HG02852 (cell line): ENCODE measurements around the gene FREM3.

Experiments used
- ATAC-seq: cut with Tn5 transposase; IDR thresholded peaks from one replicate; pipeline ENCODE4 v1.9.1; 2021; ENCODE audit warnings: mild to moderate bottlenecking, moderate library complexity; ENCODE audit not compliant: unreplicated experiment

Gene FREM3

GRCh38 chr4:143668930-143669552, 31.4 kb downstream of the FREM3 start:
- peak; percentile 98 for ATAC-seq

- ATAC-seq, result no peak
Measured at GRCh38 chr4:143667461-143667860, 33.0 kb downstream of the FREM3 start.

- no peak for ATAC-seq
Measured at GRCh38 chr4:143658336-143658735, 42.1 kb downstream of the FREM3 start.

DNA sequence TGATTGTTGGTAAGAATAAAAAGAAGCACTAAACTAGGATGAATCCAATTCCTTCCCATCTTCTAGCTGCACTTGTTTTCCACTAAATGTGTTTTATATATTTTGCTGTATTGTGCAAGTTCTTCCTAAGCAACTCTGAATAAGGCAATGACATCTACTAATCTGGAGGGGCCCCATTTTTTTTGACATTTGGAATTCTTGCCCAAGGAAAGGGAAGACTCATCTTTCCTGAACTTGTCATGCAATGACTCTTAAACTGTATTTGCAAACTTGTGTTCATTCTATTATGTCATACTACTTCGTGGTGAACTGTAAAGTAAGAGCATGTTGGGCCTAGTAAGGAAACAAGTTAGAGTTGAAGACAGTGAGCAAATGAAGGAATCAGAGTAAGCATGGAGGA, 45.9 kb downstream of the FREM3 start:
- no peak for ATAC-seq

- ATAC-seq, result no peak
Measured at GRCh38 chr4:143653031-143653430, 47.4 kb downstream of the FREM3 start.

- ATAC-seq, result no peak
Measured at GRCh38 chr4:143643399-143643798, 57.1 kb downstream of the FREM3 start.

GRCh38 chr4:143642611-143643010, 57.9 kb downstream of the FREM3 start:
- ATAC-seq, result no peak

GRCh38 chr4:143641361-143641760, 59.1 kb downstream of the FREM3 start:
- no peak for ATAC-seq

- no peak for ATAC-seq
Measured at GRCh38 chr4:143634763-143635162, 65.7 kb downstream of the FREM3 start.

- ATAC-seq, result no peak
Measured at GRCh38 chr4:143633833-143634232, 66.6 kb downstream of the FREM3 start.

GRCh38 chr4:143626134-143626911, 74.2 kb downstream of the FREM3 start:
- ATAC-seq, result no peak

- no peak for ATAC-seq
Measured at GRCh38 chr4:143625632-143626031, 74.8 kb downstream of the FREM3 start.

GRCh38 chr4:143623896-143624295, 76.6 kb downstream of the FREM3 start:
- no peak for ATAC-seq

- no peak for ATAC-seq
Measured at GRCh38 chr4:143618811-143619210, 81.7 kb downstream of the FREM3 start.

- ATAC-seq, result peak; percentile 39
Measured at GRCh38 chr4:143617994-143618679, 82.3 kb downstream of the FREM3 start.

- peak; percentile 93 for ATAC-seq
Measured at GRCh38 chr4:143616771-143617170, 83.7 kb downstream of the FREM3 start.

DNA sequence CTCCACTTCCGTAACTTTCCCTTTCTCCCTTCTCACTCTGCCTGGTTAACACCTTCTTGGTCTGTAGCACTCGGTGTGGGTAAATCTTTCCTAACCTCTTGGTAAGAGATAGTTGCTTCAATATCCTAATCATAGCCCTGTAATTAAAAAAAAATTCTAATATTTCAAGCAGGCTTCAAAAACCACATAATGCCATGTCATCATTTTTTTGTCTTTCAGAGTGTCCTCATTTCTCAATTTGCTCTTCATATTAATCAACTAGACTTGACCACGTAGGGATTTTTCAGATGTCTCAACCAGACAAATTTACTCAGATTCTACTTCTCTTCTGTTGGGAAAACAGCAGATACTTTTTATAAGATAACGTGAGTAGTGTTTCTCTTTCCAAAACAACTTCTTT, 91.0 kb downstream of the FREM3 start:
- no peak for ATAC-seq

DNA sequence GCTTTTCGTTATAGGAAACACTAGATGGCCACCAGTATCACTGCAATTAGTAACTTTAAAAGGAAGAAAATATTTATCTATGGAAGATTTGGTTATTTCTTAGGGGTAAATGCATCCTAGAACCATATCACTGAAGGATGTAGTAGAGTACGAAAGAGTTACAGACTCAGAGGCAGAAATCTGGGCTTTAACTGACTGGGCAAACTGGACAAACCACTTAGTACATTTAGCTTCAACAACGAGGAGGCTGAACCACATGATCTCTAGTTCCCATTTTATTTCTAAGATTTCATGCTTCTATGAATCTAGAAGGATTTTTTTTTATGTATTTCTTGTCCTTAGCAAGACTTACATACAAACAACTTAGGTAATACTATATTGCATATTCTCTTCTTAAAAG, 94.0 kb downstream of the FREM3 start:
- ATAC-seq, result no peak

DNA sequence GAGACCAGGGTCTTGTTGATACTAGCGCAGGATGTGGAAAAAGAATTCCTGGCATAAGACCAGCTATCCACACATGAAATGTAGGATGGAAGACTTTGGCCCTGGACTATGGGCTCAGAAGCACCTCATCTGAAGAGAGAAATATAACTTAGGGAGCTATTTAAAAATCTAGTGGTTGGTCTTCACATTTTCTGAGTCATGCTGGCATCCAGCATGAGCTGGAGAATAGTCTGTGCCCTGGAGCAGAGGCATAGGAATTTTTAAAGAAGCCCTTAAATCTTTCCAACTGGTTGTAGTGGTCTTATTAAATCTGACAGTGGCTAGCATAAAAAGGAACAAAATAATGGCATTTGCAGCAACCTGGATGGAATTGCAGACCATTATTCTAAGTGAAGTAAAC, 100.6 kb downstream of the FREM3 start:
- ATAC-seq, result no peak

DNA sequence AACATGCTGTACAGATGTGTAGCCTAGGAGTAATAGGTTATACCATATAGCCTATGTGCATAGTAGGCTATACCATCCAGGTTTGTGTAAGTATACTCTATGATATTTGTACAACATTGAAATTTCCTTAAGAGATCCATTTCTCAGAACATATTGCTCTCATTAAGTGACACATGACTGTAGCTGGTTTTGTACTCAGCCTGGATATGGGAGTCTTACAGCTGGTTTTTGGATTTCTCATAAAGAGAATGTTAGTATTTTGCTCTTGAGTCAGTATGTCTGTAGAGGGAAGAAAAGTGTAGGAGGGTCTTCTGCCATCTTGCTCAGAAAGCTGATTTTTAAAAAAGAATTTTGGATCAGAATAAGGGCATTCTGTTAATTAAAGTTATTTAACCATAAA, 101.7 kb downstream of the FREM3 start:
- no peak for ATAC-seq

- no peak for ATAC-seq
Measured at GRCh38 chr4:143597276-143597675, 103.2 kb downstream of the FREM3 start.

GRCh38 chr4:143587703-143588102, 112.8 kb downstream of the FREM3 start:
- ATAC-seq, result no peak
